GM12864 (cell line): ENCODE measurements around the gene FAM24A.

Experiments used
- DNase-seq: peaks from one replicate; pipeline ENCODE4 v3.0.0-alpha.2; 2011; ENCODE audit warnings: low read depth
- H3K4me3 ChIP-seq: 2 replicates; pipeline ENCODE4 v1.5.1; 2011; ENCODE audit warnings: mild to moderate bottlenecking, low read depth, low read length, control low read depth
- TF ChIP-seq, protein P1 (sequence below): IDR thresholded peaks from 2 replicates; pipeline ENCODE4 v1.5.1; 2011; ENCODE audit warnings: low read depth, mild to moderate bottlenecking, moderate library complexity, low read length, control low read depth, inconsistent platforms; ENCODE audit errors: missing control alignments

The FAM24A gene

GRCh38 chr10:122939133-122939855 lies 28.9 kb downstream of the FAM24A start:
- DNase-seq: no peak
- TF ChIP-seq, protein P1, sequence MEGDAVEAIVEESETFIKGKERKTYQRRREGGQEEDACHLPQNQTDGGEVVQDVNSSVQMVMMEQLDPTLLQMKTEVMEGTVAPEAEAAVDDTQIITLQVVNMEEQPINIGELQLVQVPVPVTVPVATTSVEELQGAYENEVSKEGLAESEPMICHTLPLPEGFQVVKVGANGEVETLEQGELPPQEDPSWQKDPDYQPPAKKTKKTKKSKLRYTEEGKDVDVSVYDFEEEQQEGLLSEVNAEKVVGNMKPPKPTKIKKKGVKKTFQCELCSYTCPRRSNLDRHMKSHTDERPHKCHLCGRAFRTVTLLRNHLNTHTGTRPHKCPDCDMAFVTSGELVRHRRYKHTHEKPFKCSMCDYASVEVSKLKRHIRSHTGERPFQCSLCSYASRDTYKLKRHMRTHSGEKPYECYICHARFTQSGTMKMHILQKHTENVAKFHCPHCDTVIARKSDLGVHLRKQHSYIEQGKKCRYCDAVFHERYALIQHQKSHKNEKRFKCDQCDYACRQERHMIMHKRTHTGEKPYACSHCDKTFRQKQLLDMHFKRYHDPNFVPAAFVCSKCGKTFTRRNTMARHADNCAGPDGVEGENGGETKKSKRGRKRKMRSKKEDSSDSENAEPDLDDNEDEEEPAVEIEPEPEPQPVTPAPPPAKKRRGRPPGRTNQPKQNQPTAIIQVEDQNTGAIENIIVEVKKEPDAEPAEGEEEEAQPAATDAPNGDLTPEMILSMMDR: no peak

GRCh38 chr10:122939856-122940543 lies 29.6 kb downstream of the FAM24A start:
- no peak for DNase-seq
- TF ChIP-seq, protein P1: no peak
- no peak overlapping the region for H3K4me3 ChIP-seq

More at GRCh38 chr10:122939133-122939855, 28.9 kb downstream of the FAM24A start:
- no peak overlapping the region for H3K4me3 ChIP-seq

DNA sequence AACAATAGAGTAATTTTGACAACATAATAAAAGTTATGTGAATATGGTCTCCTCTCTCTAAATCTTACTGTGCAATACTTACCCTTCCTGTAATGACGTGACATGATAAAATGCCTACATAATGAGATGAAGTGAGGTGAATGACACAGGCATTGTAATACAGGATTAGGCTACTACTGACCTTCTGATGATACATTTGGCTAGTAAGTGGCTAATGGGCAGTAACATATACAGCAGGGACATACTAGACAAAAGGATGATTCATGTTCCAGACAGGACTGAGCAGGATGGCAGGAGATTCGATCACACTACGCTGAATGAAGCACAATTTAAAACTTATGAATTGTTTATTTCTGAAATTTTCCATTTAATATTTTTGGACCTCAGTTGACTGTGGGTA lies 38.9 kb downstream of the FAM24A start:
- H3K4me3 ChIP-seq: no peak overlapping the region
- DNase-seq: no peak
- TF ChIP-seq, protein P1: no peak

DNA sequence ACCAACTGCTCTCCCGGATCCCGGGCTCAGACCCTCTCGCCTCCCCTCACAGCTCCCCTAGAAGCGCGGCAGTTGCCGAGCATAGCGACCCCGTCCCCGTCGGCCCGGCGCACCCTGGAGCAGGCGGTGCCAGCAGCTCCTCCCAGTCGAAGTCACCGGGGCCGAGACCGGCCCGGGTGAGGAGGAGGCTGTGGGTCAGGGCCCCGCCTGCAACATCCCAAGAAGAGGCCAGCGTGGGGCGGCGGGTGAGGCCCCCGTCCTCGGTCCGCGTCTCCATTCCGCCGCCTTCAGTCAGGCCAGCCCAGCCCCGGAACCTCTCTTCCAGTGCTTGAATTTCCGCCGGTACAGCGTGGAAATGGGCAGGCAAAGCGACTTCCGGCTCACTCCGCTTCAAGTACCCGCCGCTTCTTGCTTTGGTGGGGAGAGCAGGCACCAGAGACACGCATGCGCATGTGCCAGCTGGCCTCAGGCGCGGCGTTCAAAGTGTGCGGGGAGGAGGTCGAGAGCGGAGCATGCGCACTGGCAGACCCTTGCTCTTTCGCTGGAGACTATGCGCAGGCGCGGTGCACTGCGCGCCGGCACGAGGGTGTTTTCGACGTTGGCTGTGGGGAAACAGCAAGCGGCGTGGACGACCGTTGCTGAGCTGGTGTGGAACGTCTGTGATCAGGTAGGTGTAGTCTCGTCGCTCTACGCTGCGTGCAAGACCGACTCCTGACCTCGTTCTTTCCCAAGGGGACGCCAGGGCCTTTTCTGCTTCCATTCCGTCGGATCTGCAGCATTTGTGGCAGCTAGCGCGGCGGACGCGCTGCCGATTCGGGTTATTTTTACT lies 43.7 kb downstream of the FAM24A start, which contains the start of gene C10orf88:
Gene C10orf88, minus strand, starts transcription at position 326 of the 829 bp plus-strand sequence. Its CDS starts 49 bp downstream, at position 277.
- peak within 1 kb of the TSS; percentile 81 for H3K4me3 ChIP-seq
- peak; percentile 98 for DNase-seq
- TF ChIP-seq, protein P1: no peak

GRCh38 chr10:122954731-122955050 lies 44.3 kb downstream of the FAM24A start:
- H3K4me3 ChIP-seq: peak overlapping the region; percentile 42; the same call in 1 of the 2 replicates
- DNase-seq: no peak
- TF ChIP-seq, protein P1: no peak

- H3K4me3 ChIP-seq: no peak overlapping the region
These were observed 45.5 kb downstream of the FAM24A start for GRCh38 chr10:122955892-122956291.

More at GRCh38 chr10:122955892-122956291, 45.5 kb downstream of the FAM24A start:
- TF ChIP-seq, protein P1: no peak
- no peak for DNase-seq
